Choroid plexus epithelial cell (primary cell): Measurements from ENCODE around the gene ESYT3.
"Not testable (repeated sequence)": the region's sequence is repeated elsewhere in the genome, so short reads cannot be mapped to it uniquely, and the experiment has no call there.

Source experiments
- DNase-seq: peaks from one replicate; pipeline ENCODE4 v3.0.0-alpha.2; 2010; ENCODE audit warnings: low read depth
- H3K4me3 ChIP-seq: 2 replicates; pipeline ENCODE4 v1.5.1; 2011; ENCODE audit warnings: low read depth, mild to moderate bottlenecking, control low read depth, low read length, moderate library complexity
- CTCF ChIP-seq: conservative IDR thresholded peaks from 2 replicates; pipeline ENCODE4 v1.5.1; 2011; ENCODE audit warnings: low read depth, mild to moderate bottlenecking, control low read depth, inconsistent platforms, low read length, moderate library complexity

The ESYT3 gene

GRCh38 chr3:138498991-138499390 is 64.6 kb downstream of the ESYT3 start:
- no peak overlapping the region for H3K4me3 ChIP-seq
- TF ChIP-seq CTCF, result no peak
- no peak for DNase-seq

GRCh38 chr3:138507524-138507923 is 73.1 kb downstream of the ESYT3 start:
- H3K4me3 ChIP-seq, result no peak overlapping the region
- TF ChIP-seq CTCF, result no peak
- DNase-seq, result no peak

- no peak for TF ChIP-seq CTCF
- no peak overlapping the region for H3K4me3 ChIP-seq
- peak; percentile 10 for DNase-seq
Observed at GRCh38 chr3:138509586-138509985, 75.2 kb downstream of the ESYT3 start.

- DNase-seq, result no peak
- no peak overlapping the region for H3K4me3 ChIP-seq
- TF ChIP-seq CTCF, result no peak
Observed at GRCh38 chr3:138511945-138512344, 77.5 kb downstream of the ESYT3 start.

- TF ChIP-seq CTCF, result no peak
- DNase-seq, result no peak
- H3K4me3 ChIP-seq, result no peak overlapping the region
Observed at GRCh38 chr3:138513090-138513843, 78.9 kb downstream of the ESYT3 start.

- not testable (repeated sequence) for H3K4me3 ChIP-seq, DNase-seq
Observed at GRCh38 chr3:138521445-138521844, 87.0 kb downstream of the ESYT3 start.
